ENCODE measurements around the gene INTS3. TPM values are rescaled to one million over a fixed set of nuclear protein-coding genes. Genes with fewer than 3 reads are reported as not detected.

The INTS3 gene
- total and polyA plus RNA-seq, 10 of the 15 experiments (the other 5 are each of a cell fraction or from before 2014, with no cell fraction given): 12.6 to 87.4 (median 30.8) TPM

DNA sequence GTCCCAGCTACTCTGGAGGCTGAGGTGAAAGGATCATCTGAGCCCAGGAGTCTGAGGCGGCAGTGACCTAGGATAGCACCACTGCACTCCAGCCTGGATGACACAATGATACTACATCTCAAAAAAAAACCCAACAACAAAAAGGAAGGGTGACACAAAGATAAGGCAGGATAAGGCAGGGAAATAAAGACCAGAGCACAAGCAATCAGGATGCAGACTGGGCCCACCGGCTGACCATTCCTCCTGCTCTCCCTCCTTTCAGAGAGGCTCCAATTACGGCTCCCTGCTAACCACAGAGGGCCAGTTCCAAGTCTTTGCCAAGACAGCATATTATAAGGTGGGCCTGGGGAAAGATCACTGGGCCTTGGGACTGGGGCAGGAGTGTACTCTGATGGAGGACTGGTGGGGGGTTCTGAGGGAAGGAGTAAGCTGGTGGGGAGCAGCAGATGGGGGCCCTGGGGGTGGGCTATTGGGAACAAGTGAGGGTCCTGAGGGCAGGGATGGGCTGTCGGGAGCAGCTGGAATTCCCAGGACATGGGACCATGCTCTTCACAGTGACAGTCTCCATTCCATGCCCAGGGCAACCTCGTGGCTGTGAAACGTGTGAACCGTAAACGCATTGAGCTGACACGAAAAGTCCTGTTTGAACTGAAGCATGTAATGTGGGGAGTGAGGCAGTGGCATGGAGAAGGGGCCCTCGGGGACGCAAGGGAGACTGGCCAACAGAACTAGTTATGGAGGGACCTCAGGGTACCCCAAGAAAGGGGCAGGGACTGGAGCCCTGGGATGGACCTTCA is 42.1 kb upstream of the INTS3 start (continued):
- TF ChIP-seq, protein P1, sequence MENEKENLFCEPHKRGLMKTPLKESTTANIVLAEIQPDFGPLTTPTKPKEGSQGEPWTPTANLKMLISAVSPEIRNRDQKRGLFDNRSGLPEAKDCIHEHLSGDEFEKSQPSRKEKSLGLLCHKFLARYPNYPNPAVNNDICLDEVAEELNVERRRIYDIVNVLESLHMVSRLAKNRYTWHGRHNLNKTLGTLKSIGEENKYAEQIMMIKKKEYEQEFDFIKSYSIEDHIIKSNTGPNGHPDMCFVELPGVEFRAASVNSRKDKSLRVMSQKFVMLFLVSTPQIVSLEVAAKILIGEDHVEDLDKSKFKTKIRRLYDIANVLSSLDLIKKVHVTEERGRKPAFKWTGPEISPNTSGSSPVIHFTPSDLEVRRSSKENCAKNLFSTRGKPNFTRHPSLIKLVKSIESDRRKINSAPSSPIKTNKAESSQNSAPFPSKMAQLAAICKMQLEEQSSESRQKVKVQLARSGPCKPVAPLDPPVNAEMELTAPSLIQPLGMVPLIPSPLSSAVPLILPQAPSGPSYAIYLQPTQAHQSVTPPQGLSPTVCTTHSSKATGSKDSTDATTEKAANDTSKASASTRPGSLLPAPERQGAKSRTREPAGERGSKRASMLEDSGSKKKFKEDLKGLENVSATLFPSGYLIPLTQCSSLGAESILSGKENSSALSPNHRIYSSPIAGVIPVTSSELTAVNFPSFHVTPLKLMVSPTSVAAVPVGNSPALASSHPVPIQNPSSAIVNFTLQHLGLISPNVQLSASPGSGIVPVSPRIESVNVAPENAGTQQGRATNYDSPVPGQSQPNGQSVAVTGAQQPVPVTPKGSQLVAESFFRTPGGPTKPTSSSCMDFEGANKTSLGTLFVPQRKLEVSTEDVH (IDR thresholded peaks at IDR 0.05; ENCODE audit: low read depth, partially characterized antibody): no peak
- TF ChIP-seq, protein P2, sequence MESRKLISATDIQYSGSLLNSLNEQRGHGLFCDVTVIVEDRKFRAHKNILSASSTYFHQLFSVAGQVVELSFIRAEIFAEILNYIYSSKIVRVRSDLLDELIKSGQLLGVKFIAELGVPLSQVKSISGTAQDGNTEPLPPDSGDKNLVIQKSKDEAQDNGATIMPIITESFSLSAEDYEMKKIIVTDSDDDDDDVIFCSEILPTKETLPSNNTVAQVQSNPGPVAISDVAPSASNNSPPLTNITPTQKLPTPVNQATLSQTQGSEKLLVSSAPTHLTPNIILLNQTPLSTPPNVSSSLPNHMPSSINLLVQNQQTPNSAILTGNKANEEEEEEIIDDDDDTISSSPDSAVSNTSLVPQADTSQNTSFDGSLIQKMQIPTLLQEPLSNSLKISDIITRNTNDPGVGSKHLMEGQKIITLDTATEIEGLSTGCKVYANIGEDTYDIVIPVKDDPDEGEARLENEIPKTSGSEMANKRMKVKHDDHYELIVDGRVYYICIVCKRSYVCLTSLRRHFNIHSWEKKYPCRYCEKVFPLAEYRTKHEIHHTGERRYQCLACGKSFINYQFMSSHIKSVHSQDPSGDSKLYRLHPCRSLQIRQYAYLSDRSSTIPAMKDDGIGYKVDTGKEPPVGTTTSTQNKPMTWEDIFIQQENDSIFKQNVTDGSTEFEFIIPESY (IDR thresholded peaks at IDR 0.05): no peak
- no peak for TF ChIP-seq GABPA (IDR thresholded peaks at IDR 0.05; ENCODE audit: low read depth)

DNA sequence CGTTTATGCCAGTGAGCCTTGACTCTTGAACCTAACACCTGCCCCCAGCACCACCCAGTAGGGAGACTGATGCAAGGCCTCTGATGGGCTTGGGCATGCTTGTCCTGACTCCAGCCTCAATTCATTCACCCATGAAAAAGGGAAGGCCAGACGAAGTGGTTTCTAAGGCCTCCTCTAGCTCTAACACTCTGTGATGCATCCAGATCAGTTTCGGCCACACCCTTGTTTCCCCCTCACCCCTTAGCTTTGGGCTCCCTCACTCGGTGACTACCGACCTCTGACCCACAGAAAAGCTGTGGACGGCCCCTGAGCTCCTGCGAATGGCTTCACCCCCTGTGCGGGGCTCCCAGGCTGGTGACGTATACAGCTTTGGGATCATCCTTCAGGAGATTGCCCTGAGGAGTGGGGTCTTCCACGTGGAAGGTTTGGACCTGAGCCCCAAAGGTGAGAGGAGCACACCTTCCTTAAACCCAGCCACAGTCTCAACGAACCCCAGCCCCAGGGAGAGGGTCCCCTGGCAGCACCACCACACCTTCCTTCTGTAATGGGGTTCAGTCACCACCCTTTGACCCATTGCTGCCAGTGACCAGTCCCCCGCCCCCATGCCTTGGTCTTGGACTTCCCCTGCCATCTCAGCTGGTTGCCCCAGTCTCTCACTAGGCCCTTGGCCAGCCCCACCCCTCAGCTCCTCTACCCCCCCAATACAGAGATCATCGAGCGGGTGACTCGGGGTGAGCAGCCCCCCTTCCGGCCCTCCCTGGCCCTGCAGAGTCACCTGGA is 40.3 kb upstream of the INTS3 start:
- H3K79me2 ChIP-seq (ENCODE audit: control insufficient read depth, insufficient read depth, low read length): no peaks in the 10 kb centered on the region
- no peaks in the 10 kb centered on the region for H4K20me1 ChIP-seq (ENCODE audit: control insufficient read depth, insufficient read depth)
- H3K4me2 ChIP-seq (ENCODE audit: control insufficient read depth, insufficient read depth): no peak overlapping the region
- 39% methylated on average over 16 of the region's 16 CpGs for WGBS (ENCODE audit: insufficient coverage, insufficient replicate concordance, low lambda C conversion rate, missing lambda C conversion rate)
- ATAC-seq (no peak), DNase-seq (ENCODE audit: low read depth, low spot score) (no peak), FAIRE-seq (no peak)
- H3K27ac ChIP-seq (ENCODE audit: control insufficient read depth, insufficient read depth): no peak overlapping the region
- CTCF ChIA-PET: interaction anchor here (1.4 kb wide), 1 partner anchor 299 kb away, joined by 4 read pairs; the partner anchor contains the start of gene RAB13
- no peaks in the 10 kb centered on the region for H3K9me3 ChIP-seq (replicated peaks; ENCODE audit: control insufficient read depth, insufficient read depth, low read length)
- H3K9ac ChIP-seq (ENCODE audit: control insufficient read depth, insufficient read depth, low read length): no peak overlapping the region
- RAD21 ChIA-PET (ENCODE audit: unreplicated experiment): no interaction called here
- no peak overlapping the region for H3K4me3 ChIP-seq
- H3K4me1 ChIP-seq (ENCODE audit: control insufficient read depth, insufficient read depth, low read length): no peaks in the 10 kb centered on the region
- BruUV-seq (replicated peaks): no TSS peak
- in situ Hi-C loops (cut with MboI) (no loop called here), intact Hi-C loops (cut with micrococcal nuclease; ENCODE audit: unreplicated experiment) (no loop called here)
- no peaks in the 10 kb centered on the region for H3K36me3 ChIP-seq (ENCODE audit: control insufficient read depth in 2 of 2, insufficient read depth in 2 of 2, low read length in 1 of 2)
- H2AFZ ChIP-seq (ENCODE audit: control insufficient read depth, low read depth, low read length): no peak overlapping the region
- SMC1A ChIA-PET (ENCODE audit: uncharacterized antibody, unreplicated experiment): no interaction called here
- H3K27me3 ChIP-seq (replicated peaks in 1 of 2; ENCODE audit: control insufficient read depth in 2 of 2, insufficient read depth in 2 of 2, low read length in 1 of 2): peaks cover 0 to 2% of the 10 kb centered on the region in 2 experiments; a peak in 2 of 4 replicates
- POLR2A ChIA-PET: no interaction called here
- TF ChIP-seq CHD4 (IDR thresholded peaks at IDR 0.05): no peak
- TF ChIP-seq, protein P3, sequence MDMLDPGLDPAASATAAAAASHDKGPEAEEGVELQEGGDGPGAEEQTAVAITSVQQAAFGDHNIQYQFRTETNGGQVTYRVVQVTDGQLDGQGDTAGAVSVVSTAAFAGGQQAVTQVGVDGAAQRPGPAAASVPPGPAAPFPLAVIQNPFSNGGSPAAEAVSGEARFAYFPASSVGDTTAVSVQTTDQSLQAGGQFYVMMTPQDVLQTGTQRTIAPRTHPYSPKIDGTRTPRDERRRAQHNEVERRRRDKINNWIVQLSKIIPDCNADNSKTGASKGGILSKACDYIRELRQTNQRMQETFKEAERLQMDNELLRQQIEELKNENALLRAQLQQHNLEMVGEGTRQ (IDR thresholded peaks at IDR 0.05; ENCODE audit: borderline replicate concordance, low read depth, low read length): no peak
- TF ChIP-seq, protein P4, sequence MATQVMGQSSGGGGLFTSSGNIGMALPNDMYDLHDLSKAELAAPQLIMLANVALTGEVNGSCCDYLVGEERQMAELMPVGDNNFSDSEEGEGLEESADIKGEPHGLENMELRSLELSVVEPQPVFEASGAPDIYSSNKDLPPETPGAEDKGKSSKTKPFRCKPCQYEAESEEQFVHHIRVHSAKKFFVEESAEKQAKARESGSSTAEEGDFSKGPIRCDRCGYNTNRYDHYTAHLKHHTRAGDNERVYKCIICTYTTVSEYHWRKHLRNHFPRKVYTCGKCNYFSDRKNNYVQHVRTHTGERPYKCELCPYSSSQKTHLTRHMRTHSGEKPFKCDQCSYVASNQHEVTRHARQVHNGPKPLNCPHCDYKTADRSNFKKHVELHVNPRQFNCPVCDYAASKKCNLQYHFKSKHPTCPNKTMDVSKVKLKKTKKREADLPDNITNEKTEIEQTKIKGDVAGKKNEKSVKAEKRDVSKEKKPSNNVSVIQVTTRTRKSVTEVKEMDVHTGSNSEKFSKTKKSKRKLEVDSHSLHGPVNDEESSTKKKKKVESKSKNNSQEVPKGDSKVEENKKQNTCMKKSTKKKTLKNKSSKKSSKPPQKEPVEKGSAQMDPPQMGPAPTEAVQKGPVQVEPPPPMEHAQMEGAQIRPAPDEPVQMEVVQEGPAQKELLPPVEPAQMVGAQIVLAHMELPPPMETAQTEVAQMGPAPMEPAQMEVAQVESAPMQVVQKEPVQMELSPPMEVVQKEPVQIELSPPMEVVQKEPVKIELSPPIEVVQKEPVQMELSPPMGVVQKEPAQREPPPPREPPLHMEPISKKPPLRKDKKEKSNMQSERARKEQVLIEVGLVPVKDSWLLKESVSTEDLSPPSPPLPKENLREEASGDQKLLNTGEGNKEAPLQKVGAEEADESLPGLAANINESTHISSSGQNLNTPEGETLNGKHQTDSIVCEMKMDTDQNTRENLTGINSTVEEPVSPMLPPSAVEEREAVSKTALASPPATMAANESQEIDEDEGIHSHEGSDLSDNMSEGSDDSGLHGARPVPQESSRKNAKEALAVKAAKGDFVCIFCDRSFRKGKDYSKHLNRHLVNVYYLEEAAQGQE (IDR thresholded peaks at IDR 0.05; ENCODE audit: low read depth, low read length): no peak

Measured in GM12878 (cell line).